ENCODE data around the gene SYT7.

The SYT7 gene

DNA sequence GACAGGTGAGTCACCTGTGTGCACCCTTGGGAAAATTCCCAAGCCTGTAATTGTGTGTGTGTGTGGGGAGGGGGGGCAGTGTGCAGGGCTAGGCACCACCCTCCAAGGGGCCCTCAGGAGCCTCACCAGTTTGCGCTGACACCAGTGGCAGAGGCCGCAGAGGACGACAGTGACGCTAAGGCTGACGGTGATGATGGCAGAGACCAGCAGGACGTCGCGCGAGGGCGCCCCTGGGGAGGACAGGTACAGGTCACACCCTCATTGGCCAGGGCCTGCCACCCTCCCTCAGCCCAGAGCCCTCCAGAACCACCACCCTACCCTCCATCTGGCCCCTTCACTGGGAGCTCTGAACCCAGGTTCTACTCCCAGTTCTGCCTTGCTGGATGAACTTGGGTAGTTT lies 24.9 kb downstream of the SYT7 start:
- no peak for FAIRE-seq
- DNase-seq (ENCODE audit: insufficient read length, low spot score), result no peak

DNA sequence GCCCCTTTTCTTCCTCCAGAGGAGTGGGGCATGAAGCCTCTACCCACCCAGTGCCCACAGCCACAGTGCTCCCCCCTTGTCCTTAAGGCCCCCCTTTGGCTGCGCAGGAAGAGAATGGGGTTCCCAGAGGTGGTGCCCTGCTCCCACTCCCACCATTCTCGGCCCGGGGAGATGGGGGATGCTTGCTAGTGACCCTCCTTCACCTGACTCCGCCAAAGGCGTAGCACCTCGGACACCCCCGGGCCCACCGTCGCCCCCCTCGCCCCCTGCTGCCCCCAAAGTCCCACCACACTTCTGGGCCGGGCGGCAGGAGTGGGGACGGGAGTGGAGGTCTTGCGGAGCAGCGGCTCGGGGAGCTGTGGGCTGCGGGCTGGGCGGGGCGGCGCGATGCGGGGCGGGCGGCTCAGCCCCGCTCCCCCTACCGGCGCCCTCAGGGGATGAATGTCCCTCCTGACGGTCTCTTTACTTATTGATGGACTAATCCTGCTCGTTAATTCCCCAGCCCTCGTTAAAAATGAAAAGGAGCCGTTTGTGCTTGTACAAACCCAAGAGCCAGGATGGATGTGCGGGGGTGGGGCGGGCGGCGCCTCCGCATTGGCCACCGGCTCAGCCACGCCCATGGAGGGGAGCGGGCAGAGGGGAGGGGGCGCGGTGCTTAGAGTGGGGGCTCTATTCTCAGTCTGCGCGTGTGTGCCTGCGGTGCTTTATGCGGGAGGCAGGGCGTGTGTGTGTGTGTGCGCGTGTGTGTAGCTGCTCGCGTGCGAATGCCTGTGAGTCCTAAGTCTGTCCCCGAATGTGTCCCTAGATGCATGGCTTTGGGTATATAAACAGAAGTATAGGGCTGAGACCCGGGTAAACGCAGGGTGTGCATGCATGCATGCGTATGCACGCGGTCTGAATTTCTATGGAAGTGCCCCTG lies 25.6 kb downstream of the SYT7 start:
- no peak for DNase-seq (ENCODE audit: insufficient read length, low spot score)

DNA sequence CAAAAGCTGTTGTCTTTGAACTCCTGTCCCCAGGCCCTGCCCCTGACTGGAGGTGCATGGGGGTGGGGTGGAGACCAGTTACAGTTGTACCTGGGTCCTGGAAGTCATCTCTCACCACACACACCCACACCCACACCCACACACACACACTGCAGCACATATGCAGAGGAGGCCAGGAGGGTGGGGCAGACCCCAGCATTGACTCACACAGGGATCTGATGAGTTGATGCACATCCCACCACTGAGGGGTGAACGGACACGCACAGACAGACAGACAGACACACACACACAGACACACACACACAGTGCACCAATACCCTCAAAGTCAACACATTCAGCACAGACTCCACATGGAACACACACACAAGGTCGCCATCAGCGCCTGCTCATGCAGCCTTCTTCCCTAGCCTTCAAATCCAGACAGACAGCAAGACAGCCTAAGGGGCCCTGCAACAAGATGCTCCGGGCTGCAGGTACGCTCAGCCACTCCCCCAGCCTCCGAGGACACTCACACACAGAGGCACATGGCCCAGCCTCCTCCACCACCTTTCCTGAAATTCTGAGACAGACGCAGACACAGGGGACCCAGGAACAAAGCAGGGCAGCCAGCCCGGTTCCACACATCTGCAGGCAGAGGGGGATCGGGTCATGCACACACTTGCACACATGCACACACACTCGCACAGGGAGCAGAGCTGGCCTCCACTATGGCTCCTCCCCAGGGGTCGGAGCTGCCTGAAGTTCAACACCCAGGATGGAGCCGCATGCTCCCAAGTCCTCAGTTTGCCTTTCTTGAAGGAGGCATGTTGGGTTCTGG lies 26.5 kb downstream of the SYT7 start:
- DNase-seq (ENCODE audit: insufficient read length, low spot score) (no peak), FAIRE-seq (no peak)

More for the DNA sequence above, 25.6 kb downstream of the SYT7 start:
- no peak for FAIRE-seq

DNA sequence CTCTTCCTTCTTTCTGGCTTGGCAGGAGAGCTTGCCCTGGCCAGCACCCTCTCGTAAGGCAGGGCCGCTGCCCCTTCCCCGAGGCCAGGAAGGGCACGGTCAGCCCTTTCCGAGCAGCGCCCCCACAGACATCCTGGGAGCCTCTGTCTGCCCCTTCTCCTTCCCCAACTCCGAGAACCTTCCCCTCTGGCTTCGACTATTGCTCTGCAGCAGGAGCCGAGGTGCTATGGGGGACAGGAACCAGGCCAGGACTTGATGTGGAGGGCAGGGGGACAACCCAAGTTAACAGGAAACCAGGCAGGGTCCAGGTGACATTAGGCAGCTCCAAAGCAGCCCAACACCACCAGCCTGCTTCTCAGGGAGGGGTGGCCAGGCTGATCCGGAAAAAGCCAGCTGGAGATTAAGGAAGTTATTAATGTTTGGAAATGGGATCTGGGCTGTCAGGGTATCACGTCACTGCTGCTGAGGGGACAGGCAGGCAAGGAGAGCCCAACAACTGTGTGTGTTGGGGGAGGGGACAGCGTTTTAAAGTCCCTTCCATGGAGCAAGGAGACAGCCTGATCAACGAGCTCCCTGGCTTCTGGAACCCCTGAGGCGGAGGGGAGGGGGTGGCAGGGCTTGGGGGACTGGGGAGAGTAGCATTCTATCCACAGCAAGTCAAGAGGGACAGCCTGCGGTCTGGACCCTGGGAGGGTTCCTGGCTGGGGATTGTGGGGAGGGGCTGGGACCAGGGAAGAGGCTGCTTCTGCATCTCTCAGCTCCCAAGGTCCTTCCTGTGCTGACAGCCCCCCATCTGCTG lies 27.3 kb downstream of the SYT7 start:
- no peak for DNase-seq (ENCODE audit: insufficient read length, low spot score)
- FAIRE-seq, result no peak

DNA sequence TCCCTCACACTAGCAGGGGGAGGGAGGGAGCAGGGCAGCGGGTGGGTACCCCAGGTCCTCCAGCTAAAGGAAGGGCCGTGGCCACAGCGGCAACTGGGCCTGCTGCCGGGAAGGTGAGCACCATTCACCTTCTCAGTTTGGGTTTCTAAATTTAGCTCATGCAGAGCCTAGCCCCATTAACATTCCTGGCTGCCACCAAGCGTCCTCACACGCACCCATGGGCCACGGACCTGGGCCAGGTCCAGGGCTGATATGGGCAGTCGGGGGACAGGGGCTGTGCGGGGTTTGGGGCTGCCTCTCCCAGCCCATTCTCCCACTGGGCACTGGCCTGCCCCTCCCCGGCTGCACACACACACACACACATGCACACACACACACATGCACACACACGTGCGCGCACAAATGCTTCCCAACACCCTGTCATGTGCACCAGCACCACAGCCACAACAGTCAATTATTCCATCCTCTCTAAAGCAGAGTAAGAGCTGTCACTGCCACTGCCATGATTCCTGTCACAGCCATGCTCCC lies 28.7 kb downstream of the SYT7 start:
- DNase-seq (ENCODE audit: insufficient read length, low spot score) (no peak), FAIRE-seq (no peak)

DNA sequence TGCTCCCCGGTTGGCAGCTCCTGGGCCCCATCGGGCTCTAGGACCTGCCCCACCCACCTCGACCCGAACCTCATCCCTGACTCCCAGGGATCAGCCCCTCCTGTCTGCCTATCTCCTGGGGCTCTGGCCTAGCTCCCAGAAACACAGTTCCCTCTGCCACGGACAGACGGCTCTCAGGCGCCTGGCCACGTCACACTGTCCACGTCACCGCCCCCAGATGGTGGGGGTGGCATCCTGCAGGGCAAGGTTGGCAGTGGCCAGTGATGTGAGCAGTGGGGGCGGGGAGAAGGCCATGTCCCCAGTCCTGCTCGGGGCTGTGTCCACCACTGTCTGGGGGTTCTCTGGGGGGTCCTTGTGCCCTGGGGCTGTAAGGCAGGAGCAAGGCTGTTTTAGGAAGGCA lies 29.2 kb downstream of the SYT7 start:
- no peak for DNase-seq (ENCODE audit: insufficient read length, low spot score)
- no peak for FAIRE-seq

DNA sequence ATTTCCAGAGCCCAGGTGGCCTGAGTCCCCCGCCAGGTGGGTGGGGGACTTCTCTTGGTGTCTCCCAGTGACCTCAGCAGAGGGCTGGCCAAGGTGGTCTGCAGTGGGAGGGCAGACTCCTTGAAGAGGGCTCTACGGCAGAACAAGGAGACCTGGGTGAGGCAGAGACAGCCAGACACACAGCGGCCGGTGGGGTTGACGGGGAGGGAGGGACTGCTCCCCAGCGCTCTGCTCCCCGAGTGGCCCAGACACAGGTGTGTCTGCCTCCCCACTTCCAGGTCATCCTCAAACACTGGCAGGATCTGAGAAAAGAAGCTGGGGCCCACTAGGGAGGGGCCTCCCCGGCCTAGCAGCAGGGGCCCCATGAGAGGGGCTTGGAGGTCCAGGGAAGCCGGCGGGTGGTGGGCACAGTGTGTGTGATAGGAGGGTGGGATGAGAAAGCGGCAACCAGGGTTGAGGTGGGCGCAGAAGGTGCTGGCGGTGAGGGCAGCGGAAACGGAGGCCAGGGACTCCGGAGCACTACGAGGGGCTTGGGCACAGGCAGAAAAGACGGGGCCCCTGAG lies 30.1 kb downstream of the SYT7 start:
- FAIRE-seq, result no peak

DNA sequence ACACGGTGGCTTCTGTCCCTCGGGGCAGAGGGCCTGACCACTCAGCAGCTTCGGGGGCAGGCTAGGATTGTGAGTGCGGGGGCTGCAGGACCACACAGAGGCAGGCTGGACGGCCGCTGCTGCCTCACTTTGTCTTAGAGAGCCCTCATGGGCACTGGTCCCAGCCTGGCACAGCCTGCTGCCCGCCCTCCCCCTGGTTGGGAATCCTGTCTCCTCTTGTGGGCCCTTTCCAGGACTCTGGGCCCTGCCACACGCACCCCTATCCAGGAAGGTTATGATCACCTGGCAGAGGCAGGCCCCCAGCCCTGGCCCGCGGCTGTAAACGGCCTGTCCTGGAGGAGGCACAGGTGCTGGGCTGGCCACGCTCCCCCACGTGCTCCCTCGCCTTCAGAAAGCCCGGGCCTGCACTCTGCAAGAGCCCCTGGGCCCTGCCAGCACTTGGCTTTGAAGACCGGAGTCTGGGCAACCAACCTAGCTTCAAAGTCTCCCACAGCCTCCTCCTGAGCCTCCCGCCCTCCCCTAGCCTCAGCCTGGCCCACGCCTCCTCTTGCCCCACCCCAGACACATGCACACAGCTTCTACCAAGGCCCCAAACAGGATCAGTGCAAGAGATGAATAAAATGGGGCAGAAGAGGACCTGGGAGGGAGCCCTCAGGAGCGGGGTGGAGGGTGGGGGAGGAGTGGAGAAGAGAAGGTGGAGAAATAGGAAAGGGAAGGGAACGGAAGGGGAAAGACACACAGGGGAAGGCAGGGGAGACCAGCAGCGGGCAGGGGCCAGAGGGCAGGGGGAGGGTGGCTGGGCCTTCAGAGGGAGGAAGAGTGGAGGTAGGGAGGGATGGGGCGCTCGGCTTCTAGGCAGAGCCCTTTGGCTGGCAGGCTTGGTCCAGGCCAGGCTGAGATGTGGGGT lies 31.0 kb downstream of the SYT7 start:
- FAIRE-seq (no peak), DNase-seq (ENCODE audit: insufficient read length, low spot score) (no peak)

More for the DNA sequence above, 30.1 kb downstream of the SYT7 start:
- no peak for DNase-seq (ENCODE audit: insufficient read length, low spot score)

DNA sequence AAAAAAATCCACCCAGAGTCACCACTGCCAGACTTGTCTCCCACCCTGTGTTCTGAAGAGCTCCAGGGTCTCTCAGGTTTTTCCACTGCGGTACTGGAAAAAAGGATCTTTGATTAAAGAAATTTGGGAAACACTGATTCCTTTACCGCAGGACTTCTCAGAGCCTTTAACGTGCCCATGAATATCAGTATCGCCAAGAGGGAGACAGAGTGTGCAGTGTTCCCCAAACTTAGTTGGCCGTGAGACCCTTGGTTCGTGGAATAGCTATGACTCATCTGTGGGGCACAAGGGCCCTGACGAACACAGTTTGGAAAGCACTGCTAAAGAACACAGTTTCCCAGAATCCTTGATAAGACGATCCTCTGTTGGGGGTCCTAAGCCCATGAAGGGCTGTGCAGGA lies 31.7 kb downstream of the SYT7 start:
- FAIRE-seq (no peak), DNase-seq (ENCODE audit: insufficient read length, low spot score) (no peak)

DNA sequence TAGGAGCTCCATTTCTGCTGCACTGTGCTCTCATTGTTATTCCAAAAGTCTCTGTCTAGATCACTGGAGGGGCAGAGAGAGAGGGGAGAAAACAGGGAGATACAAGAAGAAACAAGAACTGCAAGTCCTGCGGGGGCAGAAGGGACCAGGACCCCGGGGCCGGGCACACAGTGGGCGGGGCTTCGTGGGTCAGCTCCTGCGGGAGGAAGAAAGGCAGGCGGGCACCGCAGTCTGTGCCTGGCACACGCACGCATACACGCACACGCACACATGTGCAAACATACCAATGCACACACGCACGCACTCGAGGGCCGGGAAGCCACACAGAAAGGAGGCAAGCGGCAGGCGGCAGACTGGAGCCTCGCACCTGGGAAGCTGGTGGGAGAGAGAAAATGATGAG lies 33.6 kb downstream of the SYT7 start:
- no peak for DNase-seq (ENCODE audit: insufficient read length, low spot score)
- no peak for FAIRE-seq

DNA sequence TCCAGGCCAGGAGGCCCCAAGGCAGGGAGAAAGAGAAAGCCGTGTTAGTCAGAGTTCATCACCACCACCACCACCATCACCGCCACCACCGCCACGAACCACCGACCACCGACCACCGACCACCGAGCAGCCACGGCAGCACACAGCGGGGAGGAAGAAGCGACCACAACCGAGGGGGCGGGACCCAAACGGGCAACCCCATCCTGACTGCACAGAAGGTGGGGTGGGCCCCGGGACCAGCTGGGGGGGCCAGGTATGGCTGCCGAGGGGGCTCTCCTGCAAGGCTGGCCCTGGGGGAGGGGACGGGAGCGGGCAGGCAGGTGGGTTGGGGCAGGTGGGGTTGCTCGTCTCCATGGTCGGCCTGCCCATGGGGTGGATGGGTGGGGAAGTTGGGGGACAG lies 34.2 kb downstream of the SYT7 start:
- FAIRE-seq (no peak), DNase-seq (ENCODE audit: insufficient read length, low spot score) (no peak)

DNA sequence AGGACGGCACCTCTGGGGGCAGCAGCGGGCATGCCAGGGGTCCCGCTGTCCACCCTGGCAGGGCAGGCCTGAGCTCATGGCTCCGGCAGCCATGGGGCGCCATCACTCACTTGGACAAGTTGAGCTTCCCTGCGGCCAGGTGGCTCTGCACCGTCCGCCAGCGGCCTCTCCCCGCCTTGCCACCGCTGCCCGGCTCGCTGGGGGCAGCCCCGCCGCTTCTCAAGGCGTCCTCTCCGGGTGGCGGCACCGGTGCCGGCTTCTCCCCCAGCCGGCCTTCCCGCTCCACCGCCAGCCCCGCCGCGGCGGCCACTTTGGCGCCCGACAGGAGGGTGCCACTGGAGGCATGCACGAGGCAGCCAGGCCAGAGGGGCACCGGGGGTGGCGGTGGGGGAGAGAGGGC lies 35.0 kb downstream of the SYT7 start:
- FAIRE-seq (no peak), DNase-seq (ENCODE audit: insufficient read length, low spot score) (no peak)

DNA sequence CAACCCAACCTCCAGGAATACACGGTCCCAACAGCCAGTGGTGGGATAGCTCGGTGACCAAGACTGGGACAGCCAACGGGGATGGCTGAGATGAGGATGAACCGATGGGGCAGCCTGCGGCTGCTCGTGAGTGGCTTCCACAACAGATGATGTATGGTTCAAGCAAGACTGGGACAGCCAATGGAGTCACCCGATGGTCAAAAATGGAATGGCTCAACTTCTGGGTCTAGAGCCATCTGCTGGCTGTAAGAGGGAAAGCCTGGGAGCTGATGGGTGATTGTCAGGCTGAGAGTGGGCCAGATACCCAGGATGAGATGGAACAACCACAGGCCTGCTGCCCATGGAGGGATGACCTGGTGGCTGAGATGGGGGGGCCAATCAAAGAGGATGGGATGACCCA lies 35.5 kb downstream of the SYT7 start:
- DNase-seq (ENCODE audit: insufficient read length, low spot score) (no peak), FAIRE-seq (no peak)

DNA sequence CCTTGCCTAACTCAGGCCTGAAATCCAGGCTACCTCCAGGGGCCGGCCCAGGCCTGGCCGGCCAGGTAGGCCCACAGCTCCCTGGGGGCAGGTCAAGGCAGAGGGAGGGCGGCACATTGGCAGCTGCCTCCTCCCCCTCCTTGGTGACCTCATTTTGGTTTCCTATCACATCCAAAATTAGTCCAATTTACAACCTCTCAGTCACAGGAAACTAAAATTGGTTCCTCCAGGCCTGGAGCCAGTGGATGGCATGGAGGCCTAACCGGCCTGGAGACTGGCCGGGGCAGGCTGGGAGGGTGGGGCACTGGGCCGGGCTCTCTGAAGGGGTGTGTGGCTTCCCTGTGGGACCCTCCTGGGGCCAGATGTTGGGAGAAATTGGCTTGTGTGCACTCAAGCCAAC lies 36.4 kb downstream of the SYT7 start:
- DNase-seq (ENCODE audit: insufficient read length, low spot score), result no peak
- FAIRE-seq, result no peak

DNA sequence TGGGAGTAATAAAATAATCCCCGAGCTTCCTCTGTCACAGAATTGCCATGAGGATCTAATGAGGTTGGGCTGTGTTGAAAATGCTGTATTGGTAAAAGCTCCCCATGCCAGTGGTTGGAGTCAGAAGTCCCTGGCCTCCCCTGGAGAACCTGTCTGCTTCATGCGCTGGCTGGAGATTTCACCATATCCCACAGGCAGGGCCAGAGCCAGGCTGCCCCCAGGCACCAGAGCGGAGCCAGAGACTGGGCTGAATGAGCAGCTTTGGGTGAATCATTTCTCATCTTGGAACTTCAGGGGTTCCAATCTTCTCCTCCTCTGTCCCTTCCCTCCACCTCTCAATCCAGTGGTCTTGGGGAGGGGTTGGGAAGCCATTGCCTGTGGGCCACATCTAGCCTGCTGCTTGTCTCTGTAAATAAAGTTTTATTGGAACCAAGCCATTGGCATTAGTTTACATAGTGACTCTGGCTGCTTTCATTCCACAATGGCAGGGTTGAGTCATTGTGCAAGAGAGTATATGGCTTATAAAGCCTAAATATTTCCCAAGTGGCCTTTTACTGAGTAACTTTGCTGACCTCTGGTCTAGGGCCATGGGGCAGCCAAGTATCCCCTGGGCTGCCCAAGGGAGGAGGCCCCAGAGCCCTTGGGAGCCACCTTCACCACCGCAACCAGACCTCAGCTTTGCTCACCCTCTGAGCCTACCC lies 37.1 kb downstream of the SYT7 start:
- DNase-seq (ENCODE audit: insufficient read length, low spot score), result no peak
- FAIRE-seq, result no peak

DNA sequence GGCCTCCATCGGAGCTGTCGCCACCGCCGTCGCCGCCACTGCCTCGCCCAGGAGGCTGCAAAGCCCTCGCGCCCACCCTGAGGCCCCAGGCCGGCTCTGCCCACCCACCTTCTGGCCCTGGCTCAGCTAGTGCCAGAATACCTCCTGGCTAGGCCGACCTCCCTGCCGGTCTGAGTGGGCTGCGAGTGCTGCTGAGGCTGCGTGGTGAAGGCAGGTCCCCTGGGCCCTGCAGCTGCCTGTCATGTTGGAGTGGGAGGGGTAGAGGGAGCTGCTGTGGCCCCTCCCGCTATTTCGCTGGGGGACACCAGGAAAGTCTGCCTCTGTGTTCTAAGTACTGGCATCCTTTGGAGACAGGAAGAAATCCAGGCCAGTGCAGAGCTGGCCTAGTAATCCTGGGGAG lies 38.2 kb downstream of the SYT7 start:
- FAIRE-seq (no peak), DNase-seq (ENCODE audit: insufficient read length, low spot score) (no peak)

DNA sequence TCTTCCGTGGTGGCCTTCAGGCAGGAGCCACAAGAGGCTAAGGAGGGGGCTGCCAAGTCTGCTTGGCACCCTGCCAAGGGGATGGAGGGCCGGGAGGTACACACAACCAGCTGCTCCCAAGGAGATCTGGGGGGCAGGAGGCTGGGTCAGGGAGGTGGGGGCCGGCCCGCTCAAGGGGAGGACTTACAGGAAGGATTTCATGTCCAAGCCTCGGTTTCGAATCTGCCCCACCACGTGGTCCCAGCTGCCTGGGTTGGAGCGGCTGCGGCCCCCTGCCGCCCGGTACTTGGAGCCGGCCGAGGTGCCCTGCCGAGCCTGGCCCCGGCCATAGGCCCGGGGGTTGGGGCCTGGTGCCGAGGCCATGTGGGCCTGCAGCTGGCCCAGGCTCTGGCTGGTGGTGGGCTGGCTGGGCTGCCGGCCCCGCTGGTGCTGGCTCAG lies 38.8 kb downstream of the SYT7 start:
- DNase-seq (ENCODE audit: insufficient read length, low spot score) (no peak), FAIRE-seq (no peak)

DNA sequence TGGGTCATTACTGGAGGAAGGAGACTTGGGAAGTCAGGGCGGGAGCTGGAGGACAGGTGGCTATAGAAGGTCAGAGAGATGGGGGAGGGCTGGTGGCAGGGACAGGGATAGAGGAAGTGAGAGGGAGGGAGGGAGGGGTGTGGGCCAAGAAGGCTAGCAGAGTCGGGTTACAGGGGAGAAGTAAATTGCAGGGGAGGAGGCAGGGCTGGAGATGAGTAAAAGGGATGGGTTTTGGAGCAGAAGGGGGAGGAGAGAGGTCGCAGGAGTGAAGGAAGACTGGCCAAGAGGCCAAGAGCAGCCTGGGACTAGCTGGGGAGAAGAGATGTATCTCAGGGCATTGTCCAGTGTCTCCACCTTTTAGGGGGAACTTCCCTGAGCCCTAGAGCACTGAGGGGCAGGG lies 39.3 kb downstream of the SYT7 start:
- FAIRE-seq (no peak), DNase-seq (ENCODE audit: insufficient read length, low spot score) (peak; percentile 75)

DNA sequence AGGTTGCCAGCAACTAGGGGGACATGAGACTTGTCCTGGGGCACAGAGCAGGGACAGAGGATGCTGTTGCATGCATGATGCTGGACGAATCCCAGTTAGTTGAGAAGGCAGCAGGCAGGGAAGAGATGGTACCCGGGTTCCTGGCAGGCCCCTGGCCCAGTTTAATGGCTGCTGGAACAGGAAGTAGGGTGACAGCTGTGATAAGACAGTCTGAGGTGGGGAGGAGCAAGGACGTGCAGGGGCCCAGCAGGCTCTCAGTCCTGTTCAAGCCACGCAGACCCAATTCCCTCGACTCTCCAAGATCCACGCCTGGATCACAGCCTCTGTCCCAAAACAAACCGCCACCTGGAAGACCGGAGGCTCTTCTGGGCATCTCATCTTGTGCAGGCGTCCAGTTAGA lies 40.3 kb downstream of the SYT7 start:
- FAIRE-seq (no peak), DNase-seq (ENCODE audit: insufficient read length, low spot score) (no peak)

All from HTR-8/SVneo (cell line).